B cell (primary cell): ENCODE results near the gene NSD1. TPM values are rescaled to one million over a fixed set of nuclear protein-coding genes. Genes with fewer than 3 reads are reported as not detected.

Experiments
- ATAC-seq: fragments of 200-7000 bp; cut with Tn5 transposase; one replicate; pipeline ENCODE4 v1.10.0; 2021; ENCODE audit warnings: low read depth, mild to moderate bottlenecking, moderate number of reproducible peaks, moderate library complexity
- CTCF ChIA-PET: fragments of 350-600 bp; sonication (Branson Sonifier 250); formaldehyde crosslinking; loops from one replicate; lab custom pipeline; 2021; ENCODE audit warnings: antibody characterized with exemption, inconsistent platforms; lab: Charles Lee
- POLR2A ChIA-PET: fragments of 350-600 bp; sonication (Branson Sonifier 250); formaldehyde crosslinking; loops from one replicate; lab custom pipeline; 2021; ENCODE audit warnings: antibody characterized with exemption; lab: Charles Lee
- DNase-seq: peaks from one replicate; pipeline ENCODE4 v3.0.0; 2013
- H2AFZ ChIP-seq: 2 replicates; pipeline ENCODE4 v1.6.1; 2012; ENCODE audit warnings: mild to moderate bottlenecking, low read depth, low read length; ENCODE audit not compliant: insufficient read depth, poor library complexity, severe bottlenecking
- H3K27ac ChIP-seq, 2 donors: 1 replicate in 1 of 2; 2 replicates in 1 of 2; pipeline ENCODE4 v1.5.1; 2012 to 2013; ENCODE audit warnings: low read length in 2 of 2, mild to moderate bottlenecking in 2 of 2, moderate library complexity in 1 of 2
- H3K27me3 ChIP-seq, 4 experiments: fragments of 200-600 bp in 1 of 4; sonication (generic) in 1 of 4; replicated peaks in 1 of 4; 1 replicate in 2 of 4; 2 replicates in 2 of 4; pipeline versions ENCODE4 v1.6.1 to v1.7.0; 2013 to 2016; ENCODE audit warnings: low read length in 3 of 4, mild to moderate bottlenecking in 2 of 4, mixed read lengths in 1 of 4, moderate library complexity in 1 of 4; ENCODE audit not compliant: insufficient read depth in 4 of 4, control insufficient read depth in 3 of 4; ENCODE audit errors: control extremely low read depth in 1 of 4
- H3K36me3 ChIP-seq, 2 experiments: replicated peaks in 1 of 2; 1 replicate in 1 of 2; 2 replicates in 1 of 2; pipeline versions ENCODE4 v1.6.1 to v1.7.1; 2013; ENCODE audit warnings: low read length in 1 of 2; ENCODE audit not compliant: insufficient read depth in 2 of 2, control insufficient read depth in 1 of 2; ENCODE audit errors: control extremely low read depth in 1 of 2, extremely low read depth in 1 of 2
- H3K4me1 ChIP-seq, 2 donors: fragments of 200-600 bp in 1 of 2; sonication (generic) in 1 of 2; 1 replicate in 1 of 2; 2 replicates in 1 of 2; pipeline versions ENCODE4 v1.5.1 to v1.6.1; 2013 to 2017; ENCODE audit warnings: low read length in 2 of 2; ENCODE audit not compliant: control insufficient read depth in 2 of 2, insufficient read depth in 2 of 2
- H3K4me2 ChIP-seq: replicated peaks from 2 replicates; pipeline ENCODE3; 2012; ENCODE audit warnings: mild to moderate bottlenecking, low read depth, low read length; ENCODE audit not compliant: poor library complexity, severe bottlenecking
- H3K4me3 ChIP-seq, 5 experiments: fragments of 200-600 bp in 1 of 5; sonication (generic) in 1 of 5; 1 replicate in 3 of 5; 2 replicates in 2 of 5; pipeline versions ENCODE4 v1.5.1 to v1.7.0; 2011 to 2016; ENCODE audit warnings: low read length in 4 of 5, mild to moderate bottlenecking in 4 of 5, low read depth in 2 of 5, control low read depth in 1 of 5, moderate library complexity in 1 of 5; ENCODE audit not compliant: insufficient read depth in 1 of 5; ENCODE audit errors: control extremely low read depth in 1 of 5, extremely low read depth in 1 of 5
- H3K79me2 ChIP-seq: fragments of 200-600 bp; sonication (generic); one replicate; pipeline ENCODE4 v1.6.0; 2016; ENCODE audit warnings: low read length; ENCODE audit not compliant: control insufficient read depth, insufficient read depth
- H3K9ac ChIP-seq: fragments of 200-600 bp; sonication (generic); 2 replicates; pipeline ENCODE4 v1.6.1; 2017; ENCODE audit warnings: mild to moderate bottlenecking, low read length, moderate library complexity
- H3K9me3 ChIP-seq, 3 donors: one replicate each; pipeline versions ENCODE4 v1.6.1 to v1.7.1; 2013; ENCODE audit warnings: low read length in 2 of 3; ENCODE audit not compliant: control insufficient read depth in 2 of 3, insufficient read depth in 1 of 3; ENCODE audit errors: control extremely low read depth in 1 of 3
- H4K20me1 ChIP-seq: 2 replicates; pipeline ENCODE4 v1.6.0; 2012; ENCODE audit warnings: mild to moderate bottlenecking, low read length; ENCODE audit not compliant: insufficient read depth, control insufficient read depth, poor library complexity, severe bottlenecking
- H3K27ac Mint-ChIP-seq: one replicate; pipeline ENCODE4 v1.8.0; 2021; ENCODE audit warnings: mixed read lengths
- H3K27me3 Mint-ChIP-seq: one replicate; pipeline ENCODE4 v1.8.0; 2021; ENCODE audit warnings: mixed read lengths
- H3K4me1 Mint-ChIP-seq: one replicate; pipeline ENCODE4 v1.8.0; 2021; ENCODE audit warnings: mixed read lengths
- H3K4me3 Mint-ChIP-seq: one replicate; pipeline ENCODE4 v1.8.0; 2021; ENCODE audit warnings: mixed read lengths
- H3K9me3 Mint-ChIP-seq: one replicate; pipeline ENCODE4 v1.8.0; 2022; ENCODE audit warnings: mixed read lengths; ENCODE audit not compliant: insufficient read depth
- EZH2 ChIP-seq: IDR thresholded peaks from 2 replicates; pipeline ENCODE4 v1.6.1; 2012; ENCODE audit warnings: borderline replicate concordance, low read depth, mild to moderate bottlenecking, moderate library complexity, low read length; ENCODE audit not compliant: insufficient read depth, poor library complexity, severe bottlenecking
- WGBS: methylation state at CpG from one replicate; pipeline ENCODE4 v1.1.5; 2013; ENCODE audit warnings: missing lambda C conversion rate; ENCODE audit not compliant: insufficient coverage; 5-methylcytosine and 5-hydroxymethylcytosine counted together
- intact Hi-C: fragments of 100-400 bp; cut with micrococcal nuclease; formaldehyde crosslinking; loops from one replicate; pipeline ENCODE4 v1.10.0; 2022
- polyA plus RNA-seq: library from polyadenylated mRNA; depleted of rRNA; stranded (reverse); fragments of >200 nt; gene quantifications from 2 replicates; pipeline ENCODE4 v1.2.3, GENCODE V29; 2012
- total RNA-seq, 2 donors: library from RNA; stranded (reverse); fragments of 120-200 nt in 1 of 2; gene quantifications; 1 replicate in 1 of 2; 2 replicates in 1 of 2; pipeline versions ENCODE4 v1.2.3 to v1.2.4, GENCODE V29; 2013 to 2022
- TF ChIP-seq, protein P1 (sequence below): fragments of 200-600 bp; IDR thresholded peaks from one replicate; pipeline ENCODE4 v1.8.0; 2022; ENCODE audit warnings: antibody characterized with exemption, mild to moderate bottlenecking

Gene NSD1
- total and polyA plus RNA-seq, 2 donors (not counting 1 experiment from before 2014, with no cell fraction given): 10.8 to 145 TPM

DNA sequence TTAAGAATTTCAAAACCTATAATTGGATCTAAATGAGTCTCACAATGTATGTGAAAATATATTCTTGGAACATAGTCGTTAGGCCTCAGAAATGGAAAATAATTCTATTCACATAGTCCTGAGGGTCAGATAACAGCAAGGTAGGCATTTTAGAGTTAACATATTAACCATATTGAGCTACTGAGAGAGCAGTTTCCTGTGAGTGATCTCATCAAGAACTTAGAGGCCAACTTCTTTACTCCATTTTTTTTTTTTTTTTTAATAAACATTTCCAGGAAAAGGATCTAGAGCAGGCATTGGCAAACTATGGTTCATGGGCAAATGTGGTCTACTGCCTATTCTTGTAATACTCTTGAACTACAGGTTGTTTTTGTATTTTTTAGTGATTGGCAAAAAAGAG is 143.3 kb downstream of the NSD1 start:
- no peaks in the 10 kb centered on the region for H3K4me1 Mint-ChIP-seq
- H3K9me3 Mint-ChIP-seq: no peaks in the 10 kb centered on the region
- ATAC-seq (no peak), DNase-seq (no peak)
- H3K79me2 ChIP-seq: no peaks in the 10 kb centered on the region
- no peaks in the 10 kb centered on the region for H3K4me1 ChIP-seq
- TF ChIP-seq, protein P1, sequence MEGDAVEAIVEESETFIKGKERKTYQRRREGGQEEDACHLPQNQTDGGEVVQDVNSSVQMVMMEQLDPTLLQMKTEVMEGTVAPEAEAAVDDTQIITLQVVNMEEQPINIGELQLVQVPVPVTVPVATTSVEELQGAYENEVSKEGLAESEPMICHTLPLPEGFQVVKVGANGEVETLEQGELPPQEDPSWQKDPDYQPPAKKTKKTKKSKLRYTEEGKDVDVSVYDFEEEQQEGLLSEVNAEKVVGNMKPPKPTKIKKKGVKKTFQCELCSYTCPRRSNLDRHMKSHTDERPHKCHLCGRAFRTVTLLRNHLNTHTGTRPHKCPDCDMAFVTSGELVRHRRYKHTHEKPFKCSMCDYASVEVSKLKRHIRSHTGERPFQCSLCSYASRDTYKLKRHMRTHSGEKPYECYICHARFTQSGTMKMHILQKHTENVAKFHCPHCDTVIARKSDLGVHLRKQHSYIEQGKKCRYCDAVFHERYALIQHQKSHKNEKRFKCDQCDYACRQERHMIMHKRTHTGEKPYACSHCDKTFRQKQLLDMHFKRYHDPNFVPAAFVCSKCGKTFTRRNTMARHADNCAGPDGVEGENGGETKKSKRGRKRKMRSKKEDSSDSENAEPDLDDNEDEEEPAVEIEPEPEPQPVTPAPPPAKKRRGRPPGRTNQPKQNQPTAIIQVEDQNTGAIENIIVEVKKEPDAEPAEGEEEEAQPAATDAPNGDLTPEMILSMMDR: no peak
- TF ChIP-seq EZH2: no peak
- H4K20me1 ChIP-seq: no peaks in the 10 kb centered on the region
- no peak overlapping the region for H3K27ac Mint-ChIP-seq
- H3K27ac ChIP-seq: no peak overlapping the region
- no peak overlapping the region for H3K4me3 Mint-ChIP-seq
- H3K27me3 Mint-ChIP-seq: no peaks in the 10 kb centered on the region
- no peak overlapping the region for H3K4me3 ChIP-seq
- no peak overlapping the region for H2AFZ ChIP-seq
- peaks cover 0 to 10% (median 0%) of the 10 kb centered on the region in 3 donors for H3K9me3 ChIP-seq
- ChIA-PET POLR2A (no interaction called here), CTCF (interaction anchor here (0.8 kb wide), 1 partner anchor 255 kb away, joined by 3 read pairs; the partner anchor contains the start of gene ZNF346)
- H3K9ac ChIP-seq: no peak overlapping the region
- no CpG with 5 or more reads among the region's 1 CpG for WGBS
- intact Hi-C loops: no loop called here
- no peak overlapping the region for H3K4me2 ChIP-seq
- H3K36me3 ChIP-seq: peaks cover 9 to 70% of the 10 kb centered on the region in 2 experiments
- no peaks in the 10 kb centered on the region for H3K27me3 ChIP-seq

DNA sequence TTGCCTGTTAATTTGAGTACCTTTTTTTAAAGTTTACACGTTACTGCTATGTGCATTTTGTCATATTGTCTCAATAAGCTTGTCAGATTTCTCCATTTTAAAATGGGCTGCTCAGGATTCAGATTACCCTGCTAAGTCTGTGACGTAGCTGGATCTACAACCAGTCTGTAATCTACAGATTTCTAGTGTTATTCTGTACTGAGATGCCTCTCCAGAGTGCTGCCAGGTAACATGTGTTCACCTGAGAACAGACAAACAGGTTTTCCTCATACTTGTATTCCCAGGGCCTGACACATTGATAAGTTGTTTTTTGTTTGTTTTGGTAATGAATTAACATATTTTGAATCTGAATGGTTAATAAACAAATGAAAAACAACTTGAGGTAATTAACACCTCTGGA is 154.6 kb downstream of the NSD1 start:
- no peak for ATAC-seq
- CTCF ChIA-PET: no interaction called here
- Histone ChIP-seq H3K9me3 (no peaks in the 10 kb centered on the region), H3K79me2 (no peaks in the 10 kb centered on the region), H4K20me1 (no peaks in the 10 kb centered on the region), H3K4me1 (peaks cover 9 to 13% of the 10 kb centered on the region in 2 donors), H3K9ac (no peak overlapping the region), H3K36me3 (peaks cover 22 to 75% of the 10 kb centered on the region in 2 experiments), H3K4me3 (no peak overlapping the region), H3K27ac (no peak overlapping the region), H3K27me3 (no peaks in the 10 kb centered on the region), H3K4me2 (no peak overlapping the region), H2AFZ (no peak overlapping the region)
- Mint-ChIP-seq H3K4me1 (peaks cover 15% of the 10 kb centered on the region), H3K27me3 (no peaks in the 10 kb centered on the region), H3K27ac (no peak overlapping the region), H3K4me3 (no peak overlapping the region), H3K9me3 (no peaks in the 10 kb centered on the region)
- no peak for DNase-seq
- intact Hi-C loops: no loop called here
- 86% methylated on average over 1 of the region's 2 CpGs for whole genome bisulfite sequencing
- TF ChIP-seq, protein P1: no peak
- no peak for TF ChIP-seq EZH2
- POLR2A ChIA-PET: no interaction called here
